Fibroblast of mammary gland (primary cell): ENCODE data around the gene CNPY2.
"Not testable (repeated sequence)": the region's sequence is repeated elsewhere in the genome, so short reads cannot be mapped to it uniquely, and the experiment has no call there.

Experiments used
- DNase-seq: peaks from one replicate; pipeline ENCODE4 v3.0.0-alpha.2; 2010; ENCODE audit warnings: low read depth
- H3K4me3 ChIP-seq: 2 replicates; pipeline ENCODE4 v1.5.1; 2011; ENCODE audit warnings: low read depth, mild to moderate bottlenecking, low read length, moderate library complexity; ENCODE audit not compliant: control insufficient read depth
- TF ChIP-seq, protein P1 (sequence below): conservative IDR thresholded peaks from 2 replicates; pipeline ENCODE4 v1.5.1; 2011; ENCODE audit warnings: low read depth, low read length, inconsistent platforms; ENCODE audit not compliant: control insufficient read depth, insufficient read depth

The CNPY2 gene

DNA sequence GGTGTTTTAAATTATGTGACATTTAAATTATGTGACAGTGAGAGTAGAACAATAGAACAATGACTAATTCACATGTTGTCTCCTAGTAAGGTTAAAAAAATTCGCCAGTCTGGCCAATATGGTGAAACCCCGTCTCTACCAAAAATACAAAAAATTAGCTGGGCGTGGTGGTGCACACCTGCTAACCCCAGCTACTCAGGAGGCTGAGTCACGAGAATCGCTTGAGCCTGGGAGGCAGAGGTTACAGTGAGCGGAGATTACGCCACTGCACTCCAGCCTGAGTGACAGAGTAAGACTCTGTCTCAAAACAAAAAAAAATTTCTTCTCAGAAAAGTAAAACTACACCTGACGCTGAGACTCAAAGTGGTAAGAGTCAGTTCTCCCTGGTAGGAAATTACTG is 18.4 kb downstream of the CNPY2 start:
- TF ChIP-seq, protein P1, sequence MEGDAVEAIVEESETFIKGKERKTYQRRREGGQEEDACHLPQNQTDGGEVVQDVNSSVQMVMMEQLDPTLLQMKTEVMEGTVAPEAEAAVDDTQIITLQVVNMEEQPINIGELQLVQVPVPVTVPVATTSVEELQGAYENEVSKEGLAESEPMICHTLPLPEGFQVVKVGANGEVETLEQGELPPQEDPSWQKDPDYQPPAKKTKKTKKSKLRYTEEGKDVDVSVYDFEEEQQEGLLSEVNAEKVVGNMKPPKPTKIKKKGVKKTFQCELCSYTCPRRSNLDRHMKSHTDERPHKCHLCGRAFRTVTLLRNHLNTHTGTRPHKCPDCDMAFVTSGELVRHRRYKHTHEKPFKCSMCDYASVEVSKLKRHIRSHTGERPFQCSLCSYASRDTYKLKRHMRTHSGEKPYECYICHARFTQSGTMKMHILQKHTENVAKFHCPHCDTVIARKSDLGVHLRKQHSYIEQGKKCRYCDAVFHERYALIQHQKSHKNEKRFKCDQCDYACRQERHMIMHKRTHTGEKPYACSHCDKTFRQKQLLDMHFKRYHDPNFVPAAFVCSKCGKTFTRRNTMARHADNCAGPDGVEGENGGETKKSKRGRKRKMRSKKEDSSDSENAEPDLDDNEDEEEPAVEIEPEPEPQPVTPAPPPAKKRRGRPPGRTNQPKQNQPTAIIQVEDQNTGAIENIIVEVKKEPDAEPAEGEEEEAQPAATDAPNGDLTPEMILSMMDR, result no peak
- DNase-seq, result no peak
- no peak overlapping the region for H3K4me3 ChIP-seq

DNA sequence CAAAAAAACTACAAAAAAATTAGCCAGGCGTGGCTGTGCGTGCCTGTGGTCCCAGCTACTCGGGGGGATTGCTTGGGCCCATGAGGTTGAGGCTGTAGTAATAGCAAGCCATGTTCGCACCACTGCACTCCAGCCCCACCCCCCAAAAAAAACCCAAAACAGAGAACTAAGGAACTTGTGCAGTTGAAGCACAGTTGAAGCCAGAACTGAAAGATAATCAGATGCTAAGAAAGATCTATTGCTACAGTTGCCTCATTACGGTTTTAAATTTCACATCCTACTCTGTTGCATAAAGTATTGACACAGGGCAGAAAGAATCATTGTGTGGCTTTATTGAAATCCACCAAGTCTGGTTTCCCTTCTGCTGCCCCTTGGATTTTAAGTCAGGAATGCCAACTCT is 19.5 kb downstream of the CNPY2 start:
- TF ChIP-seq, protein P1, result no peak
- DNase-seq, result no peak
- no peak overlapping the region for H3K4me3 ChIP-seq

DNA sequence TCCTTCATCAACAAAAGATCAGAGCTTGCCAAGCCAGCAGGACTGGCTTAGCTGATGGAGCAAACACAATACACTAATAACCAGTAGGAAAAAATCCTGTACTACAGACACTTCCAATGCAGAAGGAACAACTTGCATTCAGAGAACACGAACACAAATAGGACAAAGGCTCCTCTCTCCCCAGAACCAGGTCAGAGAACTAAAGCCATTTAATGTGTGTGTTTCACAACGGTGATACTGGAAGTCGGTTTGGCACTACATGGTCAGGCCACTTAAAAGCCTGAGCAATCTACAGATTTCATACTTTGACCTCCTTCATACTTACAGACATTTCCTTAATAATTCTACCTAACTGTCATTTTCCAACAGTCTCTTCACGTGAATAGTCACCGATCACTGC is 22.0 kb downstream of the CNPY2 start:
- TF ChIP-seq, protein P1, result no peak
- no peak for DNase-seq
- H3K4me3 ChIP-seq, result no peak overlapping the region

DNA sequence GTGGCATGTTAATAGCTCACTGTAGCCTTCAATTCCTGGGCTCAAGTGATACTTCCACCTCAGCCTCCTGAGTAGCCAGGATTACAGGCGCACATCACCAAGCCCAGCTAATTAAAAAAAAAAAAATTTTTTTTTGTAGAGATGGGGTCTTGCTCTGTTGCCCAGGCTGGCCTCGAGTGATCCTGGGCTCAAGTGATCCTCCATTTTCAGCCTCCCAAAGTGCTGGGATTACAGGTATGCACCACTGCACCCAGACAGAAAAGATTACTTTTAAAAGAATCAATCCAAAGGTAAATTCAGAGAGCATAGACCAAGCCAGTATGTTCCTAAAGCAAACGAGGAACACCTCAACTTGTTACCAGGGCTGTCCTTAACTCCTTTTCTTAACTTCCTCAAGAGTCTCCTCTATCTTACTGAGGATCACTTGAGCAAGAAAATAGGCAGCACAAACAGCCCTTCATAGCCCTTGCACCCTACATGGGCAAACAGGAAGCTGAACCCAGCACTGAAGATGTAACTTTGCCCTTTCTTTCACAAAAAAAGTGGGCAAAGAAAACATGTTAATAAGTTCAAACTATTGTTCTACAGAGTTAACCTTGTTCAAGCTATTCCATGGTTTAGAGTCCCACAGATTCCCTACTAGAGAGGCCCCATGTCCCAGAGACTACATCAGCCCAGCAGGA is 26.9 kb downstream of the CNPY2 start:
- TF ChIP-seq, protein P1, result no peak
- DNase-seq, result no peak
- no peak overlapping the region for H3K4me3 ChIP-seq

DNA sequence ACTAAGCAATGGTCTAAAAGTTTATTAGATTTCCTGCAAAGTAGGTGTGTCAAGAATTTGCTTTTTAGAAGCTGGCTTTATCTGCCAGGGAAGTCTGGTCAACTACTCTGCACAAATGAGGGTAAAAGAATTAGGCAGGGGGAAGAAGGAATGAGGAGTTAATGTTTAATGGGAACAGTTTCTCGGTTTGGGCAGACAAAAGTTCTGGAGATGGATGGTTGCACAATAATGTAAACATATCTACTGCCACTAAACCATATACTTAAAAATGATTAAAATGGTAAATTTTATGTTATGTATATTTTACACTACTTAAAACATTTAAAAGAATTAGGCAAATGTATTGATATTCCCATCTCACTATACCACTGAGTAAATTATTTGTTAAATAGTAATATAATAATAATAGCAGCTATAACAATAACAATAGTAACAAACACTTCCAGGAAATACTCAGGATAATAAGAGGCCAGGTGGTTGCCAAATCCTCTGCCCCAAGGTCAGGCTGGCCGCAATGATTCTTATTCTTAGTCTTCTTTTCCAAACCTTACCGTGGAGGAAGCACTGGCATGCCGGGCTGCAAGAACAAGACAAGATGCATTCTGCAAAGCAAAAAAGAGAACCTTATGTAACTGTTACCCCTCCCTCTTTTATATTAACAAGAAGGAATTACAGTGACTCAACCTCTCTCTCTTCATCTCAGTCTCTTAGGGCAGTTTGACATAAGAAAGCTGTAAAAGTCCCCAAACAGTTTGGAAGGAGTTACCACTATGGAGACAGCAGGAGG is 29.6 kb downstream of the CNPY2 start:
- no peak overlapping the region for H3K4me3 ChIP-seq
- TF ChIP-seq, protein P1, result no peak
- DNase-seq, result no peak

GRCh38 chr12:56284263-56284662 is 31.5 kb downstream of the CNPY2 start:
- not testable (repeated sequence) for H3K4me3 ChIP-seq, DNase-seq

- TF ChIP-seq, protein P1, result no peak
- H3K4me3 ChIP-seq, result no peak overlapping the region
- DNase-seq, result no peak
Measured at GRCh38 chr12:56282579-56282978, 33.2 kb downstream of the CNPY2 start.
